ENCODE data around the gene UBE2I.

The UBE2I gene

DNA sequence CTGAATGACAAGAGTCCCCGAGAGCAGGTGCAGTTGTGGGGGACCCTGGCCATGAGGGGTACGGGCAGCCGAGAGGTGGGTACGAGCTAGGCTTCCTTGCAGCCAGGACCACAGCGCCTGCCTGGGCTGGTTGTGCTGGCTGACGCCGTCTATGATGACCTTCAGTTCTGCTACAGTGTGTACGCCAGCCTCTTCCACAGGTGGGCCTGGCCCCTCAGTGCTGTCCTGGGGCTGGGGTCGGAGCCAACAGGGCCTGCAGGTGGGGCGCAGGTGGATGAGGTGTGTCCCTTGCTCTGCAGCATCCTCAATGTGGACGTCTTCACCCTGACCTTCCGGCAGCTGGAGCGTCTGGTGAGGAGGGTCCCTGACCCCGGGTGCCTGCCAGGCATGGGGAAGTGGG is 35.1 kb downstream of the UBE2I start:
- no peak for DNase-seq

DNA sequence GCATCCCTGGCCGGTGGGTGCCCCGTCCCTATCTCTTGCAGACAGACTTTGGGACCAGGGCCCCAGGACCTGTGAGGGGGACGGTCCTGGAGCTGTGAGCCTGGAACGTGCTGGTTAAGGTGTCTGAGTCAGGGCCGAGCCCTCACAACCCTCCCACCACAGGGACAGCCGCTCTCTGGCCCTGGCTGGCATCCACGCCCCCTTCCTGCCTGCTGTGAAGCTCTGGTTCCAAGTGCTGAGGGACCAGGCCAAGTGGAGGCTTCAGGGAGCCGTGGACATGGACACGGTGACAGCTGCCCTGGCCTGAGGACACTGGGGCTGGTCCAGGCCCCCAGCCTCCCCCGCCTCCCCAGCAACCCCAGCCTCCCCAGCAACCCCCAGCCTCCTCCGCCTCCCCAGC is 35.7 kb downstream of the UBE2I start:
- DNase-seq = no peak

DNA sequence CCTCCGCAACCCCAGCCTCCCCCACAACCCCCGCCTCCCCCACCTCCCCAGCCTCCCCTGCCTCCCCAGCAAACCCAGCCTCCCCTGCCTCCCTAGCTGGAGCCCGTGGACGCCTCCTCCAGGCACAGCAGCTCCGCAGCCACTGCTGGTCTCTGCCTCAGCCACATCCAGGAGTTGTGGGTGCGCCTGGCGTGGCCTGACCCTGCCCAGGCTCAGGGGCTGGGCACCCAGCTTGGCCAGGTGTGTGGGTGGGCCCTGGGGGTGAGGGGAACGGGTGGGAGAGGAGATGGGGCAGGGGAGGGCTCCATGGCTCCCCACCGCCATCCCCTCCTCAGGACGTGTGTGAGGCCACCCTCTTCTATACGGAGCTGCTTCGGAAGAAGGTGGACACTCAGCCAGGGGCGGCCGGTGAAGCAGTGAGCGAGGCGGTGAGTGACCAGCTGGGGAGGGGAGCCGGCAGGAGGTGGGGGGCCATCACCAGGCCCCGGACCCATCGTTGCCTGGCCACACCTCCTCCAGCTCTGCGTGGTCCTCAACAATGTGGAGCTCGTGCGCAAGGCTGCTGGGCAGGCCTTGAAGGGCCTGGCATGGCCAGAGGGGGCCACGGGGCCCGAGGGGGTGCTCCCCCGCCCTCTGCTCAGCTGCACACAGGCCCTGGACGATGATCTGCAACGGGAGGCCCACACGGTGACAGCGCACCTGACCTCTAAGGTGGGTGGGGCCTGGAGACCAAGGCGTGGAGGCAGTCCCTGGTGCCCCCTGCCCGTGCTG is 36.4 kb downstream of the UBE2I start:
- DNase-seq = no peak

DNA sequence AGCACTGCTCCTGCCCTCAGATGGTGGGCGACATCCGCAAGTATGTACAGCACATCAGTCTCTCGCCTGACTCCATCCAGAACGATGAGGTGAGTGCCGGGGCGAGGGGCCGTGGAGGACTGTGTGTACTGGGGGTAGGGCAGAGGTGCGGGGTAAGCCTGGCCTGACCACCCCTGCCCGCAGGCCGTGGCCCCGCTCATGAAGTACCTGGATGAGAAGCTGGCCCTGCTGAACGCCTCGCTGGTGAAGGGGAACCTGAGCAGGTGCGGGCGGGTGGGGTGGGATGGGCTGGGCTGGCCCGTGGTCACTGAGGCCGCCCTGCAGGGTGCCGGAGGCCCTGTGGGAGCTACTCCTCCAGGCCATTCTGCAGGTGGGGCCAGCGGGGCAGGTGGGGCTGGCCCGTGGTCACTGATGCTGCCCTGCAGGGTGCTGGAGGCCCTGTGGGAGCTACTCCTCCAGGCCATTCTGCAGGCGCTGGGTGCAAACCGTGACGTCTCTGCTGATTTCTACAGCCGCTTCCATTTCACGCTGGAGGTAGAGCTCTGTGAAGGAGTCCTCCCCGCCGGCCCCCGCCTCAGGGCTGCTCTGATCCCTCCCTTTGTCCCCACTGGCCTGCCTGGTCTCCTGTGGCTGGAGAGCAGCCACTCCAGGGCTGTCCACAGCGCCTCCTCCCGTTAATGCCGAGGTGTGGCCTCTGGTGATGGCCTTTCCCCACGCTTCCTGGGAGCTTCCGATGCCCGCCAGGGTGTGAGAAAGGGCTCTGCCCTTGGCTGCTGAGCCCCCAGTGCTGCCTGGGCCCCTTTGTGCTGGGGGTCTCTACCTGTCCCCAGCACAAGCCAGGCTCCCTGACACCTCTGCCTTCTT is 37.2 kb downstream of the UBE2I start:
- DNase-seq = no peak

DNA sequence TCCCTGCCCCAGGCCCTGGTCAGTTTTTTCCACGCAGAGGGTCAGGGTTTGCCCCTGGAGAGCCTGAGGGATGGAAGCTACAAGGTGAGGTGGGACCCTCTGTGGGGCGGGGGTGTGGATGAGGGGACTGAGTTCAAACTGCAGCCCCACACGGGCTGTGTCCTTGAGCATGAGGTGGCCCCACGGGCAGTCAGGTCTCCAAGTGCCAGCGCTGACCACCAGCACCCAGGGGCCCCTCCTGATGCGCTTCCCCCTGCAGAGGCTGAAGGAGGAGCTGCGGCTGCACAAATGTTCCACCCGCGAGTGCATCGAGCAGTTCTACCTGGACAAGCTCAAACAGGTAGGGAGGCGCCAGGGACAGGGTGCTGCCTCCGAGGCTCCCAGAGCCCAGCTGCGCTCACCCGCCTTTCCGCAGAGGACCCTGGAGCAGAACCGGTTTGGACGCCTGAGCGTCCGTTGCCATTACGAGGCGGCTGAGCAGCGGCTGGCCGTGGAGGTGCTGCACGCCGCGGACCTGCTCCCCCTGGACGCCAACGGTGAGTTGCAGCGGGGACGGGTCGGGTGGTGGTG is 37.9 kb downstream of the UBE2I start:
- DNase-seq = no peak

DNA sequence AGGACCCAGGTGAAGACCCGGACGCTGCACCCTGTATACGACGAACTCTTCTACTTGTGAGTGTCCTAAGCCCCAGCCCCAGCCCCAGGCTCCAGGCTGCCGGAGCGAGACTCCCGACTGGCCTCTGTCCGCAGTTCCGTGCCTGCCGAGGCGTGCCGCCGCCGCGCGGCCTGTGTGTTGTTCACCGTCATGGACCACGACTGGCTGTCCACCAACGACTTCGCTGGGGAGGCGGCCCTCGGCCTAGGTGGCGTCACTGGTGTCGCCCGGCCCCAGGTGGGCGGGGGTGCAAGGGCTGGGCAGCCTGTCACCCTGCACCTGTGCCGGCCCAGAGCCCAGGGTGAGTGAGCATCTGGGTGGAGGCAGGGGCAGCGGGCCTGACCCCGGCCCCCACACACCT is 38.5 kb downstream of the UBE2I start:
- no peak for DNase-seq

DNA sequence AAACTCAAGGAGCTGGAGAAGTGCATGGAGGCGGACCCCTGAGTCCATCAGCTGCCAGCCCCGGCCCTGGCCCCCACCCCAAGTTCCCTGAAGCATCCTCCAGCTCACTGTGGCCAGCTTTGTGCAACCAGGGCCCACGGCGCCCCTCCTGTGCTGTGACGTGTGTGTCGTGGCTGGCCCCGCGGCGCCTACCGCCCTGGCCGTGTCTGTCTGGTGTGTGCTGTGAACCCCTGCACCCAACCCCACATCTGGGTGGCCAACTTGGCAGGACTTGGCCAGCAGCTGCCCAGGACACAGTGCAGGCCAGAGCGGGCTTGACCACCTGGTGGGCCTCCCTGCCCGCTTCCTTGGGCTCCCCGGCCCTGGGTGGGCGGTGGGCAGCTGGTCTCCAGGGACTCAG is 39.0 kb downstream of the UBE2I start:
- no peak for DNase-seq

DNA sequence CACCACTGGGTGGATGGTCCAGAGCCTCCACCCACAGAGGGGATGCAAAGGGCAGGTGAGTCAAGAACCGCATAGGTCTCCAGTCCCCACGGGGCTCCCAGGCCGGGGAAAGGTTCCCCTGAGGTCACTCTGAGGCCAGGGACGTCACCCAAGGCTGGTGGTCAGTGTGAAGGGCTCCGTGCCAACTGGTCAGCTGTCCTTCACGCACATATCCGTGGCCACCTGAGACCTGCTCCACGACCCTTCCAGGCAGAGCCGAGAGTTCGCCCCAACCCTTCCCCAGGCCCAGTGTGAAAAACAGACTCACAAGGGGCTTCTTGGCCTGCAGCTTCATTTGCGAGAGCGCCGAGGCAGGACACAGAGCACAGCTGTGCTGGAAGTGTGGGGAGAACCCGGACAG is 39.5 kb downstream of the UBE2I start:
- no peak for DNase-seq

DNA sequence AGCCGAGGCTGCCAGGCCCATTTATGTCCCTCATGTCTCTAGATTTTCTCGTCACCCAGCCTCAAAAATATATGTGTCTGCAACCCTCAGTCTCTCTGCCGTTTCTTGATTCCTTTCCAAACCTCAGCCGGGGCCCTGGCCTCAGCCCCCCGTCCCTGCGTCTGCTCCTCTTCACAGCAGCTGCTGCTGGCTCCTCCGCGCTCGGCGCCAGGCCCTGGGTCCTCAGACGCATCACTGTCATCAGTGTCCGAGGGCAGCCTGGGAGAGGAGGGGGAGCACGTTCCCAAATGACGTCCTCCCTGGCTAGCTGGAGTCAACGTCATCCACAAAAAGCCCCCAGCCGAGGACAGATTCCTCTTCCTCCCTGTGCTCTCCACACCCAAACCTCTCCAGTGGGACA is 39.9 kb downstream of the UBE2I start:
- DNase-seq = no peak

DNA sequence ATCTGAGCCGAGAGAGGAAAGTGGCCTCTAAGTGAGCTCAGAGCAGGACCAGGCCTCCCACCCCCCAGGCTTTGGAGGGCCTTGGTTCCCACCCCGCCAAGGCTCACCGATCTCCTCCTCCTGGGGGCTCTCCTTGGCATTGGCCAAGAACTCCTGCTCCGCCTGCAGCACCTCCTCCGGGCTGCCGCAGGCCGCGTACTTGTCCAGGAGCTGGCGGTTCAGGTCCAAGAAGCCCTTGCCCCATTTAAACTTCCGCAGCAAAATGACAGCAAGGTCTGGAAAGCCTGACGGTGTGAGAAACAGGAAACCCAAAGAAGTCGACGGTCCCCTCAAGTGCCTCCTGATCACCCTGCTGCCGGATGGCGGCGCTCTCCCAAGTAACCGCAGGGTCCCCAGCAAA is 40.5 kb downstream of the UBE2I start:
- DNase-seq = no peak

DNA sequence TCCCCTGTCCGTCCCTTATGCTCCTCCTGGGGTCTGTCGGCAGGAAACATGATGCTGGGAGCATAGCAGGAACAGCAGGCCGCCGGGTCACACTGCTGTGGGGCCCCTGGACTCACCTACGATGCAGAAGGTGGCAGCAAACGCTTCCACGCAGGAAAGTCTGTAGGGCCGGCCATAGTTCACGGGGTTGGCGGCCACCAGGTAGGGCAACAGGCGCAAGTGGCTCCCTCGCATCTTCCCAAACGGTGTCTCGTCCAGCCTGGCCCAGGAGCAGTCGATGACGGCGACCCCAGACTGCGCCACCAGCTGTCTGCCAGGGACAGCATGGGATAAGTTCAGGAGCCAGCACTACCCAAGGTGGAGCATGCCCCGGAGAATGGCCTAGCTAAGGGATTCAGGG is 41.3 kb downstream of the UBE2I start:
- DNase-seq = no peak

DNA sequence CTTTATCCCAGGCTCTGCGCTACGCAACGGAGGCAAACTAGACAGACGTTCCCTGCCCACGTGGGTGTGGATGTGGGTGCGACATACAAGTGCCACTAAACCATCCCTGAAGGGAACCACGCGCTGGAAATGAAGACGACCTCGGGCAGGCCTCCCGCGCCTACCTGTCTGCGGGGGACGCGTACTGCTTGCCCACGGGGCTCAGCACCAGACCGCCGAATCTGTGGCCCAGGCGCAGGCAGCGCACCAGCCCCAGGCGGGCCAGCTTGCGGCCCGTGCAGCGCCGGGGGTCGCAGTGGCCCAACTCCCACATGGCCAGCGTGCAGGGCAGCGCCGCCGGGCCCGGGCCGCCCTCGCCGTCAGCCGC is 41.8 kb downstream of the UBE2I start:
- DNase-seq = no peak

DNA sequence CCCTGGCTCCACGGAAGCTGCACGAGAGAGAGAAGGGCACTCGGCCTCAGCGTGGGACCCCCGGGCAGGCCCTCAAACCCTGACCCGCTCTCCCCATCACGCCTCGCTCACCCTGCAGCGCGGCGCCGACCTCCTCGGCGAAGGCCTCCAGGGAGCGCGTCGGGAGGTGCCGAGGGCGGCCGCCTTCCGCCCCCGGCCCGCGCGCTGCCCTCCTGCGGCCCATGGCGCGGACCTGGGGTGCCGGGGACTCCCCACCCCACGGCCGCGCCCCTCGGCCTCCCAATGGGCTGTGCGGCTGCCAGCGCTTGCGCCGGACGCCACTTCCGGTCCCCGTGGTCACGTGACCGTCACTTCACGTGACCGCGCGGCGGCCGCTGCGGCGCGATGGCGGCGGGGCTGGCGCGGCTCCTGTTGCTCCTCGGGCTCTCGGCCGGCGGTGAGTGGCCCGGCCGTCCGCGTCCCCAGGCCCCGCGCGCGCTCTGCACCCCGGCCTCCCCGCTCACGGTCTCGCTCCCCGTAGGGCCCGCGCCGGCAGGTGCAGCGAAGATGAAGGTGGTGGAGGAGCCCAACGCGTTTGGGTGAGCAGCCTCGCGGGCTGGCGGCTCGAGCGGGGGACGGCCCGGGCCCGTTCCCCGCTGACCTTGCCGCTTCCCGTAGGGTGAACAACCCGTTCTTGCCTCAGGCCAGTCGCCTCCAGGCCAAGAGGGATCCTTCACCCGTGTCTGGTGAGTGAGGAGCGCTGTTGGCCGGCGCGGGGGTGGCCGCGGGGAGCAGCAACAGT is 42.3 kb downstream of the UBE2I start, which contains the start of the genes GNPTG and TSR3:
GNPTG (plus strand) TSS at position 350 of the 781 bp plus-strand sequence; CDS start at position 385, 35 bp downstream.
TSR3 (minus strand) TSS at position 297 of the 781 bp plus-strand sequence; CDS start at position 223, 74 bp downstream.
- peak; percentile 35 for DNase-seq

DNA sequence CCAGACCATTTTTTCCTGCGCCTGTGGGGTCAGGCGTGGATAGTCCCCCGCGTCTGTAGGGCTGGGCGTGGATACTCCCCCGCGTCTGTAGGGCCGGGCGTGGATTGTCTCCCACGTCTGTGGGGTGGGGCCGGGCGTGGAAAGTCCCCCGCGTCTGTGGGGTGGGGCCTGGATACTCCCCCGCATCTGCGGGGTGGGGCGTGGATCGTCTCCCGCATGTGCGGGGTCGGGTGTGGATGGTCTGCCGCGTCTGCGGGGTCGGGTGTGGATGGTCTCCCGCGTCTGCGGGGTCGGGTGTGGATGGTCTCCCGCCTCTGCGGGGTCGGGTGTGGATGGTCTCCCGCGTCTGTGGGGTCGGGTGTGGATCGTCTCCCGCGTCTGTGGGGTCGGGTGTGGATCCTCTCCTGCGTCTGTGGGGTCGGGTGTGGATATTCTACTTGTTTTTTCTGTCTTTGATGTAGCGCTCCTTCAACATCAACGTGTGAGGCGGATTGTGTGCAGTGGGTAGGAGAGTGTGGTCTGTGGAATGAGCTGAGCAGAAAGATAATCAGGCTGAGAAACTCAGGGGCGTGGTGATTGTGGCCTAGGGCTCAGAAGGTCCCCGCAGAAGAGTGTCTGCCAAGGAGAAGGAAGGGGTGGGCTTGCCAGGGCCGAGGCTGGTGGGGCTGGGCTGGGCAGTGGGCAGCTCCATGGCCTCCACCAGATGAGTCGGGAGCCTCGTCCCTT is 45.5 kb downstream of the UBE2I start:
- DNase-seq = no peak

DNA sequence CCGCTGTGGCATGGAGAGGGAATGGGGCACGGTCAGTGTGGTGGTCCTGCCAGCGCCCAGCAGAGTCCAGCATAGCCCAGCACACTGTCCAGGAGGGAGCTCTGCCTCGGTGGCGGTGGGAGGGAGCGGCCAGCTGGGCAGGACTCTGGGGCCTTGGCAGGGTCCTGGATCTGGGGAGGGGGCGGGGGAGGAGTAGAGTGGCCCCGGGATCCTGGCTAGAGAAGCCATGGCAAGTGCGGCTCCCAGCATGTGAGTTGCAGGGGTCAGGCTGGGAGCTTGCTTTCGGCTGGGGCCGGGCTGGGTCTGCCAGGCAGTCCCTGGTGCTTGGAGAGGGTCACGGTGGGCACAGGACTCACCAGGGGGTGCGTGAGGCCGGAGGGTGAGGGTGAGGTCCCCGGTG is 46.2 kb downstream of the UBE2I start:
- no peak for DNase-seq

DNA sequence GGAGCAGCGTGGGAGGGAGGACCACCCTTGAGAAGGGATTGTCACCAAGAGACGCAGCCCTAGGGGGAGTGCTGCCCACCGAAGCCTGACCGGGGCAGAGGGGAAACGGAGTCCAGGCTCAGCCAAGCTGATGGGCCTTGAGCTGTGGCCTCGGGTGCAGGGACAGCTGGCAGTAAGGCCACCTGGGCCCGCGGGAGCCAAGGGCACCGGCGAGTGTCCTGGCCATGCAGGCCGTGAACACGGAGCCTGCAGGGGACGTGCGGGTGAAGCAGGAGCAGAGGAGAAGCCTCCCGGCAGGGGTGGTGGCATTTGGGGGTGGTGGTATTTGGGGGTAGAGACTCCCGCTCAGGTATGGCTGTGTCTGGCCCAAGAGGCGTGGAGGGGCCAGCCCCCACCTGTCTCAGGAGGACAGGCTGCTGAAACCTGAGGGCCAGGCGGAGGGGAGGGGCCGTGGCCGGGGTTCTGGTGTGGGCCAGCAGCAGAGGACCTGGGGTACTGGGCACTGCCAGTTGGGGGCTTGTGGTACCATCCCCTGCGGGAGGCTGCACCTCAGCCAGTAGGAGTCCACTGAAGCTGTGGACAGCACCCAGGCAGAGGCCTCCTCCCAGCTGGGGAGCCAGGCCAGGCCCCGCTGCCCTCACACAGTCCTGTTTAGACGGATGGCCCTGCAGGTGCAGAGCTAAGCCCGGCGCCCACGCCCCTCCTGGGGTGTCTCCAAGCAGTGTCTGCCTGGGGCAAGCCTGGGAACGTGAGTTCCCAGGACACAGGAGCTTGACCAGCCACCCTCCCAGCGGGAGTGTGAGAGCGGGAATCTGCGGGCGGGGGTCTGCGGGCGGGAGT is 46.8 kb downstream of the UBE2I start:
- no peak for DNase-seq

DNA sequence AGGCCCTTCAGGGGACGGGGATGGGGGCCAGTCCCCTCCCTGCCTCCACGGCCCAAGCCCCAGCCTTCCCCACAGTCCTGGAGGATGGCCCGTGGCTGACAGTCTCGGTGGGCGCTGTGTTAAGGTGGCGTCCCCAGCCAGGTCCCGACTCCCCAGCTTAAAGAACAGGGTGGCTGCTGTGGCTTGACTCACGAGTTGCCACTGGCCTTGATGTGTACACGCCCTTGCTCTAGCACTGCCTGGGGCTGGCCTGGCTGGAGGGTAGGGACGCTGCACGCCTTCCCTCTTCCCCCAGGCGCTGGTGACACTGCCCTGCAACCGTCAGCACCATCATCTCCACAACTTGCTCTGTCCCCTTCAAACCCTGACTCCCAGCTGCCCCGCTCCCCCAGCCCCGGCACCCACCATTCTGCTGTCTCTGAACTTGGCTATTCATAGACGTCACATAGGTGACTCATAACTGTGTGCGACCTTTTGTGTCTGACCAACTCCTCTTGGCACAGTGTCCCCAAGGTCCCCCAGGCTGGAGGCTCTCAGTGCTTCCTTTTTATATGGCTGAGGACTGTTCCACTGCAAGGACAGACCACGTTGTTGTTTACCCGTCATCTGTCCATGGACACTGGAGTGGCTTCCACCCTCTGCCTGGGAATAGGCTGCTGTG is 48.6 kb downstream of the UBE2I start:
- no peak for DNase-seq

DNA sequence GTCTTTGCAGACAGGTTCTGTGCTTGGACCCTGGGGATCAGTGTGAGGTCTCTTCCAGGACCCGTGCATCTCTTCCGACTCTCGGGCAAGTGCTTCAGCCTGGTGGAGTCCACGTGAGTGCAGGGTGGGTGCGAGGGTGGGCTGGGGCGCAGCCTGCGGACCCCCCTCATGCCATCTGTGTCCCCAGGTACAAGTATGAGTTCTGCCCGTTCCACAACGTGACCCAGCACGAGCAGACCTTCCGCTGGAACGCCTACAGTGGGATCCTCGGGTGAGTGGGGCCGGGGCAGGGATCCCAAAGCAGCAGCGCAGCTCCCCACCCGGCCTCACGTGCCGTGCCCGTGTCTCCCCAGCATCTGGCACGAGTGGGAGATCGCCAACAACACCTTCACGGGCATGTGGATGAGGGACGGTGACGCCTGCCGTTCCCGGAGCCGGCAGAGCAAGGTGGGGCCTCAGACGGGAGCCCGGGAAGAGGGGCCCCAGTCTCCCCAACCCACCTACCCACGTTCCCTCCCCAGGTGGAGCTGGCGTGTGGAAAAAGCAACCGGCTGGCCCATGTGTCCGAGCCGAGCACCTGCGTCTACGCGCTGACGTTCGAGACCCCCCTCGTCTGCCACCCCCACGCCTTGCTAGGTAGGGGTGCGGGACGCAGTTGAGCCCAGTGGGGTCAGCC is 52.4 kb downstream of the UBE2I start:
- DNase-seq = no peak

DNA sequence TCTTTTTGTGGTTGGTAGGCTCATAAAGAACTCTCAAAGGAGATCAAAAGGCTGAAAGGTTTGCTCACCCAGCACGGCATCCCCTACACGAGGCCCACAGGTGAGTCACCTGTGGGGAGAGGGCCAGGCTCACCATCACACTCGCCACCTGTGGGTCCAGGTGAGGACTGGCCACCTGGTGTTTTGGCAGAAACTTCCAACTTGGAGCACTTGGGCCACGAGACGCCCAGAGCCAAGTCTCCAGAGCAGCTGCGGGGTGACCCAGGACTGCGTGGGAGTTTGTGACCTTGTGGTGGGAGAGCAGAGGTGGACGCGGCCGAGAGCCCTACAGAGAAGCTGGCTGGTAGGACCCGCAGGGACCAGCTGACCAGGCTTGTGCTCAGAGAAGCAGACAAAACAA is 53.4 kb downstream of the UBE2I start:
- no peak for DNase-seq

DNA sequence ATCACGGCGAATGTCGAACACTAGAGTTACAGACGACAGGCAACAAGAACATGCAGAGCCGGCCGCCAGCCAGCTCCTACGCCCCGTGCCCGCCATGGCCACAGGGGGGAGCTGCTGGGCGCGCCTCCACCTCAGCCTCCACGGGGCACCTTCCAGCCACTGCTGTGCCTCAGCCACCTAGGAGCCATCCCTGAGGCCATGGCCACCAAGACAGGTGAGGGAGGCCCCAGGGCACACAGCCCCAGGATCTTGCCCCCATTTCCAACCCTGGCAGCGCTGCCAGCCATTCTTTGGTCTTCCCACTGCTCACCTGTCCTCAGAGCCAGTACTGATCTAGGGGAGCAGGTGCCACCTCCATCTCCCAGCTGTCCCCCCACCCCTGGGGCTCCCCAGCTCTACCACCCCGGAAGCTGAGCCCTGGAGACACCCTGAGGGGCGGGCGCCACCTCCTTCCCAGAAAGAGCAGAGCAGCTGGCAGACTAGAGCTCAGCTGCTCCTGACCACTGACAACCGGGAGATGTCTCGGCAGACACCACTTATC is 54.1 kb downstream of the UBE2I start:
- no peak for DNase-seq
